Spleen (tissue), 7 donors: ENCODE measurements around the gene NR2F1-AS1.

ENCODE experiments used
- POLR2AphosphoS5 ChIP-seq, 3 donors: sonication (generic); formaldehyde crosslinking; IDR thresholded peaks; one replicate each; pipeline ENCODE4 v1.5.1; 2017; ENCODE audit warnings: antibody characterized with exemption in 3 of 3
- TF ChIP-seq, protein P1 (sequence below), 11 experiments: fragments of 200-600 bp in 7 of 11; fragments of 450-650 bp in 4 of 11; sonication (generic) in 4 of 11; IDR thresholded peaks in 8 of 11; conservative IDR thresholded peaks in 3 of 11; 1 replicate in 7 of 11; 2 replicates in 4 of 11; pipeline versions ENCODE4 v1.4.0 to v1.8.0; 2016 to 2021; ENCODE audit warnings: antibody characterized with exemption in 11 of 11, inconsistent platforms in 4 of 11, mild to moderate bottlenecking in 1 of 11
- donor health status: DM: no; HTN: no; CAD: no; lungs with moderate emphysema.
- donor health status: DM: no; HTN: no; CAD: no.
- donor health status: DM: no; HTN: no; CAD: no.

DNA sequence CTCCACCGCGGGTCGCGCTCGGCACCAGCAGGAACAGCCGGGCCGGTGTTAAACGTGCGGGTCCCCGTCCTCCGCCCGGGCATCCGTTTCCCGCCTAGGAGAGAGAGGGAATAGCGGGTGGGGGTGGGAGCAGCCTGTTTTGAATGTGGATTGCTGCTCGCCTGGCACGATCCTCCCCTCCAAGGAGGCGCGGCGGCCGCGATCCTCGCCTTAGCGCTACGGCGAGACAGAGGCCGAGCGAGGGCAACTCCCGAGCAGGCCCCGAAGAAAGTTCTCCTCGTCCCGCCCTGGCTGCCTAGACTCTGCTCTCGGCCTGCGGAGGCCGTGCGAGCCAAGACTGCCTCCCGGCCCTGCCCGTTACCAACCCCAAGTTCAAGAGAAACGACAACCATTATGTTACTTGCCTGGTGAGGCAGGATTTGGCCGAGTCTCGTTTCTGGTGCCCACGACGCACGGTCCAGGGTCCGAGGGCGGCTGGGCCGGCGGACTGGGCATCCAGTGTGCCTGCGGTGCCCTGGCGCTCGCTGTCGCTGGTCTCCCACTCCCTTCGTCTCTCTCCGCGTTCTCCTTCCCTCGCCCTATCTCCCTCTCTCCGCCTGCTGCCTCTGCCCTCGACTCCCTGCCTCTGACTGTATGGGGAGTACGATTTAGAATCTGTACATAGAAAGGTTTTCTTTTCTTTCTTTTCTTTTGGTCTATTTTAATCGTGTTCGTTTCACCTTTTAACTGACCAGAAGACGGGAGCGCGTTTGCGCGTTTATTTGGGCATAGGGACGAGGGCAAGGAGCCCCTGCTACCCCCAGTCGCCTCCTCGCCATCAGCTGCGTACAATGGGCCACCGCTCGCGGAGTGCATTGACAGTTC is 724 bp downstream of the NR2F1-AS1 start:
- TF ChIP-seq, protein P1, sequence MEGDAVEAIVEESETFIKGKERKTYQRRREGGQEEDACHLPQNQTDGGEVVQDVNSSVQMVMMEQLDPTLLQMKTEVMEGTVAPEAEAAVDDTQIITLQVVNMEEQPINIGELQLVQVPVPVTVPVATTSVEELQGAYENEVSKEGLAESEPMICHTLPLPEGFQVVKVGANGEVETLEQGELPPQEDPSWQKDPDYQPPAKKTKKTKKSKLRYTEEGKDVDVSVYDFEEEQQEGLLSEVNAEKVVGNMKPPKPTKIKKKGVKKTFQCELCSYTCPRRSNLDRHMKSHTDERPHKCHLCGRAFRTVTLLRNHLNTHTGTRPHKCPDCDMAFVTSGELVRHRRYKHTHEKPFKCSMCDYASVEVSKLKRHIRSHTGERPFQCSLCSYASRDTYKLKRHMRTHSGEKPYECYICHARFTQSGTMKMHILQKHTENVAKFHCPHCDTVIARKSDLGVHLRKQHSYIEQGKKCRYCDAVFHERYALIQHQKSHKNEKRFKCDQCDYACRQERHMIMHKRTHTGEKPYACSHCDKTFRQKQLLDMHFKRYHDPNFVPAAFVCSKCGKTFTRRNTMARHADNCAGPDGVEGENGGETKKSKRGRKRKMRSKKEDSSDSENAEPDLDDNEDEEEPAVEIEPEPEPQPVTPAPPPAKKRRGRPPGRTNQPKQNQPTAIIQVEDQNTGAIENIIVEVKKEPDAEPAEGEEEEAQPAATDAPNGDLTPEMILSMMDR (IDR thresholded peaks at IDR 0.05 in 8 of 11, conservative IDR thresholded peaks at IDR 0.05 in 3 of 11), result no peak
- TF ChIP-seq POLR2AphosphoS5 (IDR thresholded peaks at IDR 0.05), result peak in 2 of 3 donors; percentile 55 to 67
